GM18867 (cell line): ENCODE results near the gene GARS1.
A peak's percentile ranks its signal among the peaks of the same experiment; 100 is the strongest.
"Not testable (repeated sequence)": the region's sequence is repeated elsewhere in the genome, so short reads cannot be mapped to it uniquely, and the experiment has no call there.

ENCODE experiments used
- ATAC-seq: cut with Tn5 transposase; IDR thresholded peaks from one replicate; pipeline ENCODE4 v1.9.1; 2021; ENCODE audit warnings: mild to moderate bottlenecking, moderate library complexity; ENCODE audit not compliant: unreplicated experiment

GARS1 gene

GRCh38 chr7:30572212-30572841 lies 22.4 kb upstream of the GARS1 start:
- ATAC-seq: no peak

DNA sequence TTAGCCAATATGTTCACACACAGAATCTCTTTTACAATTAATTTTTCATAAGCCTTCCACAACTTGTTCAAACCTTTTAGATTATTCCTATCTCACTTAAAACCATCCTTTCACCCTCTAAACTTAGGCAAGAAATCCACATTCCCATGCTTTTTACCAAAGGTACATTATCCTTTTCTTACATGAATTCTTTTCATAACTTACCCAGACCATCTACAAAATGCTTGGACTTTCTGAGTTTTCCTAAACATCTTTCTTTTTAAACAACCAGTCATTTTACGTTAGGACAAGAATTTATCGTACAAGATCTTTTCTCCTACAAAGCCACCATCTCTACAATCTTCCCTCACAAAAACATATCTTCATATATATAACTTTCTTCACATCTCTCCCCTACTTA lies 18.8 kb upstream of the GARS1 start:
- no peak for ATAC-seq

DNA sequence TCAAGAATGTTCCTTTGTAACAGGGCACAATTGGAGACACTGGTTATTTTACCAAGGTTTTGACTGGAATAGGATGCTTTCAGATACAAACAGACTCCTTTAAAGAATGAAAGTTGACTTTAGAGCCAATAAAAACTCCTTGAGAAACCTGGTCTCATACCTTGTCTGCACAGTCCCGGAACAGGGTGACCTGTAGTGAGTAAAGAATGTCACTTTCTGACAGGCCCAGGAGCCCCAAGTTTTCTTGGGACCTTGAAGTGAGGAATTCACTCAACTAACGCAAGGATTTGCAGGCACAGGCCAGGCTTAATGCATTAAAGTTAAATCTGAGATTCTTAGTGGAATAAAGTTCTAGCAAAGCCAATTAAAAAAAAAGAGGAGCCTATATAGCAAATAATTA lies 11.5 kb upstream of the GARS1 start:
- ATAC-seq: no peak

DNA sequence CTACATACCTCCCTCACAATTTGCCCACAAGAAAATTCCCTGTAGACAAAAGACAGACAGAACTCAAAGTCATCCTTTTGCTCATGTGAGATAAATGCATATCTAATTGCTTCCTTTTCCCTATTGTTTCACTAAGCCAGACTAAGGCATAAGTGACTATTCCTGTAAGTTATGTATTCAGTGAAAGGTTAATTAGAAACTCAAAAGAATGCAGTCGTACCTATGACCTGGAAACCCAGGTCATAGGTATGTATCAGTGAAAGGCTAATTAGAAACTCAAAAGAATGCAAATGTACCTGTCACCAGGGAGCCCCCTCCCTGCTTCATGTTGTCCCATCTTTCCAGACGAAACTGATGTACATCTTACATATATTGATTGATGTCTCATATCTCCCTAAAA lies 10.3 kb upstream of the GARS1 start:
- ATAC-seq: no peak

DNA sequence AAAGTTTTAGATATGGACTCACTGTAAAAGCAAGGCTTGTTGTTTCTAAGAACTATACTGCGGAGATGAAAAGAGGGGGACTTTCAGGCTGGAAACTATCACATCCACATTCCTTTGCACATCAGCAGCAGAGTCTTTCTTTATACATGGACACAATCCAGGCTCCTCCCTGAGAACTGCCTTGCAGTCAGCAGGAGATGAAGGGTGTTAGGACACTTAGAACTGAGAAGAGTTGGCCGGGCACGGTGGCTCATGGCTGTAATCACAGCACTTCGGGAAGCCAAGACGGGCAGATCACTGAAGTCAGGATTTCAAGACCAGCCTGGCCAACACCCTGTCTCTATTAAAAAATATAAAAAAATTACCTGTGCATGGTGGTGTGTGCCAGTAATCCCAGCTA lies 9.7 kb upstream of the GARS1 start:
- no peak for ATAC-seq

- no peak for ATAC-seq
Measured at GRCh38 chr7:30585675-30586074, 9.0 kb upstream of the GARS1 start.

- not testable (repeated sequence) for ATAC-seq
Measured at GRCh38 chr7:30587547-30587946, 7.1 kb upstream of the GARS1 start.

- no peak for ATAC-seq
Measured at GRCh38 chr7:30589111-30589510, 5.6 kb upstream of the GARS1 start.

DNA sequence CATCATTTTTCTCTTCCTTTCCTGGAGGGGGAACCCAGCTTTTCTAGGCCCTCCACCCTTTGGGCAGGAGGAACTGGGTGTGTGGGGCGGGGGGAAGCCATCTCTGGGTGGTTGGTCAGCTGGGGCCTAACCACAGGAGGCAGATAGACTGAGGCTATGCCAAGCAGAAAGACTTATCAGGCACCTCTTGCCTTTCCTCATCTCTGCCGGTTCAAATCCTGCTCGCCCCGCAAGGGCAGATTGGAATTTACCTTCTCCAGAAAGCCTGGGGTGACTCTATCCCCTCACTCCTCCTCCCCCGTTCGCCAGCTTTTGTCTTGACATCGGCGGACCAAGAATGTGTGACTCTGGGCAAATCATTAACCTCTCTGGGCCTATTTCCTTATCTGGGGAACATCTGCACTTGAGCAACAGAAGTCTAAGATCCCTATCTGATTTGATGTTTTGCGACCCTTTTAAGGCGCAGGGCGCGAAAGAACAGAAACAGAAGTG lies 584 bp upstream of the GARS1 start:
- ATAC-seq: peak; percentile 31

- no peak for ATAC-seq
Measured at GRCh38 chr7:30595436-30596013, 847 bp downstream of the GARS1 start.

GRCh38 chr7:30596014-30596641 lies 1.4 kb downstream of the GARS1 start:
- ATAC-seq: no peak

- no peak for ATAC-seq
Measured at GRCh38 chr7:30596721-30597120, 2.0 kb downstream of the GARS1 start.

- no peak for ATAC-seq
Measured at GRCh38 chr7:30598121-30598876, 3.6 kb downstream of the GARS1 start.

DNA sequence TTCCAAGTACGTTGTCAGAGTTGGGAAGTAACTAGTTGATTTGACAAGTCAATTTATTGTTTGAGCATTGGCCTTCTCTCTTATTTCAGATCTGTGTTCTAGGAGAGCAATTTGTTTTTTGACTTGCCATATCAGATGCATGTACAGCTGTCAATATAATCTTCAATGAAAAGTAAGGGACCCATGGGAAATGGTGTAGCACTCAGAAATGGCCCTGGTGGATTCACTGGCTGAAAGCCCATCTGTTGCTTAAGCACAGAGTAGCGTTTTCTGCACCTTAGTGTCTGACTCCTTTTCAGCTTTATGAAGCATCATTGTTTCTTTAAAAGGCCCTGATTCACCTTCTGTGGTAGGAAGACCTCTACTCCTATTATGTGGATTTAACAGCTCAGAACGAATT lies 10.2 kb downstream of the GARS1 start:
- no peak for ATAC-seq

GRCh38 chr7:30605832-30606231 lies 11.2 kb downstream of the GARS1 start:
- no peak for ATAC-seq

GRCh38 chr7:30612658-30613265 lies 18.1 kb downstream of the GARS1 start:
- no peak for ATAC-seq

- no peak for ATAC-seq
Measured at GRCh38 chr7:30613366-30614325, 19.0 kb downstream of the GARS1 start.

DNA sequence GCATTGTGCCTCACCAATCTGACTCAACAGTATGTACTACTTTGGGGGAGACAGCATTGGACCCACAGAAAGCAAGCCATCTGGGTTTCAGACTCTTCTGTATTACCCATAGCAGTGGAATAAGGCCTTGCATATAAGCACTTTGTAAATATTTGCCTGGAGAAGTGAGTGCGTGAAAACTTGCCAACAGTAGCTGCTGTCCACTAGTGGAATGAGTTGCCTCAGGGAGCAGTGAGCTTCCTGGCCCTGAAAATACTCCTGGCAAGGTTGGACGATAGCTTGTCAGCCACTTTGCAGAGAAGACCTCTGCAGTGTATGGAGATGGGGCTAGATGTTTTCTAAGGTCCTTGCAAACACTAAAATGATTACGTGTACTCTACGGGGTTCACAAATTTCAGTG lies 21.6 kb downstream of the GARS1 start:
- no peak for ATAC-seq

- ATAC-seq: no peak
Measured at GRCh38 chr7:30617359-30617758, 22.7 kb downstream of the GARS1 start.

GRCh38 chr7:30618080-30618676 lies 23.5 kb downstream of the GARS1 start:
- ATAC-seq: no peak
